Peyer's patch (tissue), 4 donors: ENCODE results near the gene ATP6V0E2.

Experiments
- POLR2A ChIP-seq, 2 donors: fragments of 450-650 bp; IDR thresholded peaks; one replicate each; pipeline ENCODE4 v1.5.1; 2017; ENCODE audit warnings: antibody characterized with exemption in 2 of 2, mild to moderate bottlenecking in 2 of 2, moderate library complexity in 2 of 2
- TF ChIP-seq, protein P1 (sequence below), 6 experiments: fragments of 450-650 bp in 4 of 6; fragments of 200-600 bp in 2 of 6; sonication (generic) in 1 of 6; IDR thresholded peaks; one replicate each; pipeline ENCODE4 v1.5.1; 2017 to 2019; ENCODE audit warnings: antibody characterized with exemption in 6 of 6, mild to moderate bottlenecking in 3 of 6, moderate library complexity in 1 of 6

- TF ChIP-seq, protein P1, sequence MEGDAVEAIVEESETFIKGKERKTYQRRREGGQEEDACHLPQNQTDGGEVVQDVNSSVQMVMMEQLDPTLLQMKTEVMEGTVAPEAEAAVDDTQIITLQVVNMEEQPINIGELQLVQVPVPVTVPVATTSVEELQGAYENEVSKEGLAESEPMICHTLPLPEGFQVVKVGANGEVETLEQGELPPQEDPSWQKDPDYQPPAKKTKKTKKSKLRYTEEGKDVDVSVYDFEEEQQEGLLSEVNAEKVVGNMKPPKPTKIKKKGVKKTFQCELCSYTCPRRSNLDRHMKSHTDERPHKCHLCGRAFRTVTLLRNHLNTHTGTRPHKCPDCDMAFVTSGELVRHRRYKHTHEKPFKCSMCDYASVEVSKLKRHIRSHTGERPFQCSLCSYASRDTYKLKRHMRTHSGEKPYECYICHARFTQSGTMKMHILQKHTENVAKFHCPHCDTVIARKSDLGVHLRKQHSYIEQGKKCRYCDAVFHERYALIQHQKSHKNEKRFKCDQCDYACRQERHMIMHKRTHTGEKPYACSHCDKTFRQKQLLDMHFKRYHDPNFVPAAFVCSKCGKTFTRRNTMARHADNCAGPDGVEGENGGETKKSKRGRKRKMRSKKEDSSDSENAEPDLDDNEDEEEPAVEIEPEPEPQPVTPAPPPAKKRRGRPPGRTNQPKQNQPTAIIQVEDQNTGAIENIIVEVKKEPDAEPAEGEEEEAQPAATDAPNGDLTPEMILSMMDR (IDR thresholded peaks at IDR 0.05), result no peak
- TF ChIP-seq POLR2A (IDR thresholded peaks at IDR 0.05), result no peak
These were observed 13.9 kb upstream of the ATP6V0E2 start for GRCh38 chr7:149859876-149860275.
